Embryonic facial prominence (tissue), 1 donor: Measurements from ENCODE around the gene SLC41A3.
"Not testable (repeated sequence)": the region's sequence is repeated elsewhere in the genome, so short reads cannot be mapped to it uniquely, and the experiment has no call there.

Experiments used
- DNase-seq: peaks from one replicate; pipeline ENCODE4 v3.0.0-alpha.2; 2016; ENCODE audit errors: extremely low spot score

SLC41A3 gene

GRCh38 chr3:126053949-126054569, 29.9 kb downstream of the SLC41A3 start:
- DNase-seq: no peak

GRCh38 chr3:126053513-126053912, 30.4 kb downstream of the SLC41A3 start:
- DNase-seq: no peak

- no peak for DNase-seq
These were observed 31.5 kb downstream of the SLC41A3 start for GRCh38 chr3:126052196-126053058.

GRCh38 chr3:126051741-126052140, 32.2 kb downstream of the SLC41A3 start:
- DNase-seq: no peak

GRCh38 chr3:126051234-126051633, 32.7 kb downstream of the SLC41A3 start:
- DNase-seq: no peak

- DNase-seq: no peak
These were observed 33.3 kb downstream of the SLC41A3 start for GRCh38 chr3:126050626-126051025.

- no peak for DNase-seq
These were observed 33.9 kb downstream of the SLC41A3 start for GRCh38 chr3:126050050-126050392.

- DNase-seq: no peak
These were observed 34.5 kb downstream of the SLC41A3 start for GRCh38 chr3:126049289-126050049.

- no peak for DNase-seq
These were observed 43.5 kb downstream of the SLC41A3 start for GRCh38 chr3:126040386-126040785.

GRCh38 chr3:126039870-126040269, 44.1 kb downstream of the SLC41A3 start:
- no peak for DNase-seq

- DNase-seq: not testable (repeated sequence)
These were observed 45.1 kb downstream of the SLC41A3 start for GRCh38 chr3:126038791-126039190.

- DNase-seq: no peak
These were observed 47.8 kb downstream of the SLC41A3 start for GRCh38 chr3:126036056-126036549.

- no peak for DNase-seq
These were observed 48.4 kb downstream of the SLC41A3 start for GRCh38 chr3:126035362-126036050.

GRCh38 chr3:126034481-126035361, 49.2 kb downstream of the SLC41A3 start:
- no peak for DNase-seq

GRCh38 chr3:126033765-126034164, 50.2 kb downstream of the SLC41A3 start:
- DNase-seq: no peak

- DNase-seq: no peak
These were observed 50.7 kb downstream of the SLC41A3 start for GRCh38 chr3:126033051-126033745.

GRCh38 chr3:126031981-126032471, 51.9 kb downstream of the SLC41A3 start:
- no peak for DNase-seq

GRCh38 chr3:126030455-126030854, 53.5 kb downstream of the SLC41A3 start:
- DNase-seq: no peak

GRCh38 chr3:126029241-126029640, 54.7 kb downstream of the SLC41A3 start:
- DNase-seq: no peak

- DNase-seq: no peak
These were observed 55.8 kb downstream of the SLC41A3 start for GRCh38 chr3:126028096-126028495.
